Right hindlimb (tissue), 1 donor: Measurements from ENCODE around the gene ALDH3B1.
A peak's percentile ranks its signal among the peaks of the same experiment; 100 is the strongest.
"Not testable (repeated sequence)": the region's sequence is repeated elsewhere in the genome, so short reads cannot be mapped to it uniquely, and the experiment has no call there.

Experiments
- DNase-seq: peaks from one replicate; pipeline ENCODE4 v3.0.0-alpha.2; 2018

Gene ALDH3B1

GRCh38 chr11:68010090-68011041, at the start of gene ALDH3B1:
Gene ALDH3B1 (plus strand): TSS chr11:68010327. CDS start chr11:68015298, 4,971 bp downstream.
- DNase-seq, result peak; percentile 80

GRCh38 chr11:67963217-67963616, 46.9 kb upstream of the ALDH3B1 start:
- not testable (repeated sequence) for DNase-seq

GRCh38 chr11:67963879-67964278, 46.2 kb upstream of the ALDH3B1 start:
- not testable (repeated sequence) for DNase-seq

- DNase-seq, result not testable (repeated sequence)
Observed at GRCh38 chr11:67964746-67965145, 45.4 kb upstream of the ALDH3B1 start.

- not testable (repeated sequence) for DNase-seq
Observed at GRCh38 chr11:67965830-67966348, 44.2 kb upstream of the ALDH3B1 start.

- not testable (repeated sequence) for DNase-seq
Observed at GRCh38 chr11:67974746-67975145, 35.4 kb upstream of the ALDH3B1 start.

- not testable (repeated sequence) for DNase-seq
Observed at GRCh38 chr11:67978766-67979418, 31.2 kb upstream of the ALDH3B1 start.

GRCh38 chr11:67981226-67981625, 28.9 kb upstream of the ALDH3B1 start:
- not testable (repeated sequence) for DNase-seq

- DNase-seq, result not testable (repeated sequence)
Observed at GRCh38 chr11:67982255-67982857, 27.8 kb upstream of the ALDH3B1 start.

GRCh38 chr11:67983951-67984350, 26.2 kb upstream of the ALDH3B1 start:
- DNase-seq, result no peak

- not testable (repeated sequence) for DNase-seq
Observed at GRCh38 chr11:67985302-67985701, 24.8 kb upstream of the ALDH3B1 start.

GRCh38 chr11:67990546-67991346, 19.4 kb upstream of the ALDH3B1 start:
- not testable (repeated sequence) for DNase-seq

- DNase-seq, result not testable (repeated sequence)
Observed at GRCh38 chr11:67991347-67992121, 18.6 kb upstream of the ALDH3B1 start.

- peak; percentile 28 for DNase-seq
Observed at GRCh38 chr11:67993821-67994220, 16.3 kb upstream of the ALDH3B1 start.

- DNase-seq, result not testable (repeated sequence)
Observed at GRCh38 chr11:67994387-67994786, 15.7 kb upstream of the ALDH3B1 start.

GRCh38 chr11:67995129-67995528, 15.0 kb upstream of the ALDH3B1 start:
- DNase-seq, result not testable (repeated sequence)

GRCh38 chr11:67995579-67995978, 14.5 kb upstream of the ALDH3B1 start:
- not testable (repeated sequence) for DNase-seq

- DNase-seq, result no peak
Observed at GRCh38 chr11:67996051-67996450, 14.1 kb upstream of the ALDH3B1 start.

- DNase-seq, result peak; percentile 75
Observed at GRCh38 chr11:67996622-67997474, 13.3 kb upstream of the ALDH3B1 start.

GRCh38 chr11:67997475-67997921, 12.6 kb upstream of the ALDH3B1 start:
- DNase-seq, result no peak
